Natural killer cell treated with Interleukin-12 subunit alpha and Interleukin-12 subunit beta and Interleukin-15 and Interleukin-18, amount 100 ng/mL, for 72 hours (primary cell): Measurements from ENCODE around the gene ZNF605. TPM values are rescaled to one million over a fixed set of nuclear protein-coding genes. Genes with fewer than 3 reads are reported as not detected.
"Not testable (repeated sequence)": the region's sequence is repeated elsewhere in the genome, so short reads cannot be mapped to it uniquely, and the experiment has no call there.

Source experiments
- ATAC-seq, 2 donors: fragments of 150-1000 bp; cut with Tn5 transposase in 1 of 2; sonication (Bioruptor Pico), chemical (Tn5 transposase) in 1 of 2; 2 replicates each; pipeline ENCODE4 v1.10.0; 2021
- DNase-seq: peaks from one replicate; pipeline ENCODE4 v3.0.0; 2022; ENCODE audit warnings: low spot score
- H3K27ac Mint-ChIP-seq, 2 donors: 1 replicate in 1 of 2; 2 replicates in 1 of 2; pipeline ENCODE4 v1.8.0; 2022; ENCODE audit warnings: mixed read lengths in 2 of 2, mild to moderate bottlenecking in 1 of 2, moderate library complexity in 1 of 2
- H3K27me3 Mint-ChIP-seq, 2 donors: 1 replicate in 1 of 2; 2 replicates in 1 of 2; pipeline ENCODE4 v1.8.0; 2022; ENCODE audit warnings: mixed read lengths in 2 of 2
- H3K36me3 Mint-ChIP-seq: one replicate; pipeline ENCODE4 v1.8.0; 2022; ENCODE audit warnings: mixed read lengths
- H3K4me1 Mint-ChIP-seq, 2 donors: 1 replicate in 1 of 2; 2 replicates in 1 of 2; pipeline ENCODE4 v1.8.0; 2022; ENCODE audit warnings: low read depth in 2 of 2, mixed read lengths in 2 of 2, mild to moderate bottlenecking in 1 of 2
- H3K4me3 Mint-ChIP-seq: one replicate; pipeline ENCODE4 v1.8.0; 2022; ENCODE audit warnings: mixed read lengths
- H3K9me3 Mint-ChIP-seq: 2 replicates; pipeline ENCODE4 v1.8.0; 2022; ENCODE audit warnings: mixed read lengths
- total RNA-seq, 2 donors: library from RNA; stranded (reverse); gene quantifications; one replicate each; pipeline ENCODE4 v1.2.3, GENCODE V29; 2022

The ZNF605 gene
- total RNA-seq, result 1 to 10 TPM; 6.7 to 7.5 TPM

- peaks cover 20 to 21% of the 10 kb centered on the region in 2 donors for H3K4me1 Mint-ChIP-seq
- peak within 1 kb of the TSS; percentile 80 to 88 for H3K27ac Mint-ChIP-seq
These were observed at the start of gene ZNF605 for GRCh38 chr12:132956011-132956788. Gene ZNF605 (minus strand): TSS chr12:132956306. CDS start chr12:132945635, 10,671 bp downstream.

GRCh38 chr12:132998741-132999140 lies 42.6 kb upstream of the ZNF605 start:
- H3K36me3 Mint-ChIP-seq, result peaks cover 61% of the 10 kb centered on the region
- peaks cover 18% of the 10 kb centered on the region for H3K9me3 Mint-ChIP-seq

More at GRCh38 chr12:132956011-132956788, at the start of gene ZNF605:
- peaks cover 11% of the 10 kb centered on the region for H3K36me3 Mint-ChIP-seq
- DNase-seq (peak; percentile 90), ATAC-seq (peak; percentile 95 to 97)
- H3K9me3 Mint-ChIP-seq, result peaks cover 9% of the 10 kb centered on the region
- no peaks in the 10 kb centered on the region for H3K27me3 Mint-ChIP-seq
- peak within 1 kb of the TSS; percentile 97 for H3K4me3 Mint-ChIP-seq

GRCh38 chr12:132986885-132987225 lies 30.7 kb upstream of the ZNF605 start:
- no peak for DNase-seq
- H3K9me3 Mint-ChIP-seq, result peaks cover 4% of the 10 kb centered on the region
- H3K27me3 Mint-ChIP-seq, result peaks cover 3 to 7% of the 10 kb centered on the region in 2 donors
- H3K4me1 Mint-ChIP-seq, result peaks cover 28 to 31% of the 10 kb centered on the region in 2 donors
- peak overlapping the region; percentile 92 to 94 for H3K27ac Mint-ChIP-seq
- H3K4me3 Mint-ChIP-seq, result peak overlapping the region; percentile 83
- peaks cover 46% of the 10 kb centered on the region for H3K36me3 Mint-ChIP-seq
- ATAC-seq, result no peak

More at GRCh38 chr12:132998741-132999140, 42.6 kb upstream of the ZNF605 start:
- no peaks in the 10 kb centered on the region for H3K27me3 Mint-ChIP-seq
- DNase-seq, result no peak
- ATAC-seq, result no peak
- no peak overlapping the region for H3K27ac Mint-ChIP-seq
- H3K4me1 Mint-ChIP-seq, result peaks cover 8 to 26% of the 10 kb centered on the region in 2 donors
- no peak overlapping the region for H3K4me3 Mint-ChIP-seq

DNA sequence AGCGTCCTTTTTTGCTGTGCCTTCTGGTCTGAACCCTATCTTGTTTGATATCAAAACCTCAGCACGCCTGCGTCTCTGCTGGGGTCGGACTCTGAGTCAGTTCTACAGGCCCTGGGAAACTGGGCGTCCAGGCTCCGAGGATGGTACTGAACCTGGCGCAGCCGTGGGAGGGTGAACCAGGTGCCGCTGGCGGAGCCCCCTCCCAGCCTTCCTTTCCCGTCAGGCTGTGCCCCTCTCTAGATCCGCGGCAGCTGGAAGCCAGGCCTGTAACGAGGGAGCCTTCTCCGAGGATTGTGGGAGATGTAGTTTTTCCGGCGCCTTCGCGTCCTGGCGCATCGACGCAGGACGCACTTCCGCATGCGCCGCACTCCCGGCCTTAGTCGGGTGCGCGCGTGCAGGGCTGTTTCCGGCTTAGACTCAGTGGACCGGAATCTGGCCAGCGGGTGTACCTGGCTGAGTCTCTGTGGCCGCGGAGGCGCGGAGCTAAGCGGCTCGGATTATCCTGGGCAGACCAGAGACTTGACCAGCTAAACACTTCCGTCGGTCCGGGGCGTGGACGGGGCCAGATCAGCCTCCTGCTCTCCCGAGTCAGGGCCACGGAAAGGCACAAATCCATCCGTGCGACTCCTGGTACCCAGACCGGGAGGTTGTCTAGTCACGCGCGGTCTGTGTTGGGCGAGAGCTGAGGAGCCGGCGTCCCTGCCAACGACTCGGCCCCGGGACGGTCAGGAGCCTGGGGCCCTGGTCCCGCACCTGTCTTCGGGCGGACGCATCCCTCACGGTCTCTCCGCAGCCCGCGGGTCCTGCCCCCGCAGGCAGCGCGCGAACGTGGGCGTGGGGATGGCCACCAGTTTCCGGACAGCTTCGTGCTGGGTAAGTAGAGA lies 30.1 kb upstream of the ZNF605 start, which contains the start of gene ZNF26:
Gene ZNF26, plus strand, starts transcription at position 367 of the 884 bp plus-strand sequence. Its CDS starts 474 bp downstream, at position 841.
- ATAC-seq (peak; percentile 98 to 99), DNase-seq (peak; percentile 87)
- H3K4me1 Mint-ChIP-seq, result peaks cover 28 to 31% of the 10 kb centered on the region in 2 donors
- peak within 1 kb of the TSS; percentile 92 to 94 for H3K27ac Mint-ChIP-seq
- H3K27me3 Mint-ChIP-seq, result peaks cover 6 to 7% of the 10 kb centered on the region in 2 donors
- peaks cover 4% of the 10 kb centered on the region for H3K9me3 Mint-ChIP-seq
- H3K4me3 Mint-ChIP-seq, result peak within 1 kb of the TSS; percentile 83
- peaks cover 46% of the 10 kb centered on the region for H3K36me3 Mint-ChIP-seq

- Mint-ChIP-seq H3K9me3 (peaks cover 13% of the 10 kb centered on the region), H3K36me3 (peaks cover 38% of the 10 kb centered on the region), H3K27me3 (peaks cover 22 to 28% of the 10 kb centered on the region in 2 donors)
- H3K27ac Mint-ChIP-seq, DNase-seq, H3K4me1 Mint-ChIP-seq, ATAC-seq, H3K4me3 Mint-ChIP-seq: not testable (repeated sequence)
These were observed 20.8 kb upstream of the ZNF605 start for GRCh38 chr12:132976870-132977269.

GRCh38 chr12:132972374-132972773 lies 16.3 kb upstream of the ZNF605 start:
- Mint-ChIP-seq H3K36me3 (peaks cover 31% of the 10 kb centered on the region), H3K4me3 (no peak overlapping the region), H3K9me3 (peaks cover 13% of the 10 kb centered on the region), H3K4me1 (no peaks in the 10 kb centered on the region), H3K27me3 (peaks cover 10 to 21% of the 10 kb centered on the region in 2 donors), H3K27ac (no peak overlapping the region)
- ATAC-seq, result no peak
- no peak for DNase-seq

DNA sequence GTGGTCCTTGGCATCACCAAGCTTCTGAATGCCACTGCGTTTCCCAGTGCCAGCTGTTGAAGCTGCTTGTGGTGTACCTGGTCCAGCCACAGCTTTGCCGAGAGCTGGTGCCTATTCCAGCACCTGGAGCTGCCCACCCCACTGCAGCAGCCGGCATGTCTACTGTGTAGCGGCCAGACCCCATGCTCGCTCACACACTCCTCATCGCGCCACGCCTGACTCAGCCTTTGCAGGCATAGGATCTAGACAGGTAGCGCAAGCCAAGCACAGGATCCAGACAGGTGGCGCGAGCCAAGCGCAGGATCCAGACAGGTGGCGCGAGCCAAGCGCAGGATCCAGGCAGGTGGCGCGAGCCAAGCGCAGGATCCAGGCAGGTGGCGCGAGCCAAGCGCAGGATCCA lies 11.6 kb upstream of the ZNF605 start:
- no peaks in the 10 kb centered on the region for H3K4me1 Mint-ChIP-seq
- H3K4me3 Mint-ChIP-seq, result no peak overlapping the region
- H3K27ac Mint-ChIP-seq, result no peak overlapping the region
- ATAC-seq, result no peak
- no peak for DNase-seq
- H3K36me3 Mint-ChIP-seq, result peaks cover 18% of the 10 kb centered on the region
- H3K27me3 Mint-ChIP-seq, result peaks cover 2 to 3% of the 10 kb centered on the region in 2 donors
- H3K9me3 Mint-ChIP-seq, result peaks cover 3% of the 10 kb centered on the region

DNA sequence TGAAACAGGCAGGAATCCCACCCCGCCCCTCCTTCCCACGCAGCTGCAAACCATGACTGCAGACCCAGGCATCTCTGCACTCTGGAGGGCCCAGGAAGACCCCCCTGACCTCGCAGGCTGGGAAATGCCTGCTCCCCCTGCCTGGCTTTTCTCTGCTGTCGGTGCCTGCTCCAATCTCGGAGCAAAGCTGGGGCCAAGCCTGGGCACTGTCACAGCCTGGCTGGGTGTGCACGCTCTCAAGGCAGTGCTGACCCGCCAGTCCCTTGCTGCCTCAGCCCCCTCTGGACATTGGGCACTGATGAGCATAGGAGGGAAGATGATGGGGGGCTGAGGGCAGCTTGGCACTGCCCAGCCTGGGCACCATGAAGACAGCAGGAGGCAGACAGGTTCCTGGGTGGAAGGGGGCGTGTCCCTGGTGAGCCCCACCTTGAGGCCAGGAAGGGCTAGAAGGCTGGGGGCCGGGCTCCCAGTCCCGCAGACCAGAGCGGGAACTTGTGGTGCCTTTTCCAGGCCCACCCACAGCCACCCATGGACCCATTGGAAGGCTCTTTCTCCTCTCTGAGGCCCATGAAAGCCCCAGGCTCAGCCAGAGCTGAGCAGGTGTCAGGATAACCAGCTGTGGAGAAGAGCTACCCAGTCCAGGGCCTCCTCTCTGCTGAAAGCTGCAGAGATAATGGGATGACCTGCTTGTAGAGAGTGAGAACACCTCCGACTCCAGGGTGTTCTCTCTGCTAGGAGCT lies 10.7 kb upstream of the ZNF605 start:
- no peak for DNase-seq
- Mint-ChIP-seq H3K4me3 (no peak overlapping the region), H3K4me1 (no peaks in the 10 kb centered on the region), H3K27me3 (no peaks in the 10 kb centered on the region), H3K27ac (no peak overlapping the region), H3K36me3 (peaks cover 10% of the 10 kb centered on the region), H3K9me3 (no peaks in the 10 kb centered on the region)
- no peak for ATAC-seq

DNA sequence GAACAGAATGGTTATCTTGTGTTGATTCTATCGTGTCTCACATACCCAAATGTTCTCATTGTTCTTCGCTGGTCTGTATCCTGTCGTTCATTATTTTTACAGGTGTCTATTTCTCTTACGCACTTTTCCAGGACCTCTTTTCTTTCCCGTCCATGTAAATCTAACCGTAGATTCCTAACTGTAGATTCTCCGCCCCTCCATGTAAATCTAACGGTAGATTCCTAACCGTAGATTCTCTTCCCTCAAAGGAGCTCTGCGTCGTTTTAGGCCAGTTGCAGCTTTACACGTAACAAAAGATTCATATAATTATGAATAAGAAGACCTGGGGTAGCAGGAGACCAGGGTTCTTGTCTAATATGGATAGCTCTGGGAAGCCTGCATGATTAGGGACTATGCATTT lies 9.7 kb upstream of the ZNF605 start:
- Mint-ChIP-seq H3K4me3 (no peak overlapping the region), H3K27me3 (no peaks in the 10 kb centered on the region), H3K9me3 (no peaks in the 10 kb centered on the region), H3K27ac (no peak overlapping the region), H3K36me3 (peaks cover 10% of the 10 kb centered on the region), H3K4me1 (no peaks in the 10 kb centered on the region)
- no peak for DNase-seq
- no peak for ATAC-seq

DNA sequence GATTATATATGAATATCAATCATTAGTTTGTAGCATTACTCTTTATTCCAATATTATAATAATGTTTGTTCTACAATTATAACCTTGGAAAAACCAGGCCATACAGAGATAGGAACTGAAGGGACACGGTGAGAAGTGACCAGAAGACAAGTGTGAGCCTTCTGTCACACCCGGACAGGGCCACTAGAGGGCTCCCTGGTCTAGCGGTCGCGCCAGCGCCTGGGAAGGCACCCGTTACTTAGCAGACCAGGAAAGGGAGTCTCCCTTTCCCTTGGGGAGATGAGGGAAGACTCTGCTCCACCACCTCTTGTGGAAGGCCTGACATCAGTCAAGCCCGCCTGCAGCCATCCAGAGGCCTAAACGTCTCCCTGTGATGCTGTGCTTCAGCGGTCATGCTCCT lies 7.8 kb upstream of the ZNF605 start:
- not testable (repeated sequence) for ATAC-seq

GRCh38 chr12:132961790-132962189 lies 5.7 kb upstream of the ZNF605 start:
- not testable (repeated sequence) for DNase-seq, H3K4me1 Mint-ChIP-seq, H3K9me3 Mint-ChIP-seq, ATAC-seq, H3K4me3 Mint-ChIP-seq, H3K27ac Mint-ChIP-seq, H3K27me3 Mint-ChIP-seq
- peaks cover 11% of the 10 kb centered on the region for H3K36me3 Mint-ChIP-seq

More for the DNA sequence above, 7.8 kb upstream of the ZNF605 start:
- H3K9me3 Mint-ChIP-seq, H3K4me3 Mint-ChIP-seq, H3K4me1 Mint-ChIP-seq, H3K27ac Mint-ChIP-seq, DNase-seq, H3K27me3 Mint-ChIP-seq, H3K36me3 Mint-ChIP-seq: not testable (repeated sequence)

DNA sequence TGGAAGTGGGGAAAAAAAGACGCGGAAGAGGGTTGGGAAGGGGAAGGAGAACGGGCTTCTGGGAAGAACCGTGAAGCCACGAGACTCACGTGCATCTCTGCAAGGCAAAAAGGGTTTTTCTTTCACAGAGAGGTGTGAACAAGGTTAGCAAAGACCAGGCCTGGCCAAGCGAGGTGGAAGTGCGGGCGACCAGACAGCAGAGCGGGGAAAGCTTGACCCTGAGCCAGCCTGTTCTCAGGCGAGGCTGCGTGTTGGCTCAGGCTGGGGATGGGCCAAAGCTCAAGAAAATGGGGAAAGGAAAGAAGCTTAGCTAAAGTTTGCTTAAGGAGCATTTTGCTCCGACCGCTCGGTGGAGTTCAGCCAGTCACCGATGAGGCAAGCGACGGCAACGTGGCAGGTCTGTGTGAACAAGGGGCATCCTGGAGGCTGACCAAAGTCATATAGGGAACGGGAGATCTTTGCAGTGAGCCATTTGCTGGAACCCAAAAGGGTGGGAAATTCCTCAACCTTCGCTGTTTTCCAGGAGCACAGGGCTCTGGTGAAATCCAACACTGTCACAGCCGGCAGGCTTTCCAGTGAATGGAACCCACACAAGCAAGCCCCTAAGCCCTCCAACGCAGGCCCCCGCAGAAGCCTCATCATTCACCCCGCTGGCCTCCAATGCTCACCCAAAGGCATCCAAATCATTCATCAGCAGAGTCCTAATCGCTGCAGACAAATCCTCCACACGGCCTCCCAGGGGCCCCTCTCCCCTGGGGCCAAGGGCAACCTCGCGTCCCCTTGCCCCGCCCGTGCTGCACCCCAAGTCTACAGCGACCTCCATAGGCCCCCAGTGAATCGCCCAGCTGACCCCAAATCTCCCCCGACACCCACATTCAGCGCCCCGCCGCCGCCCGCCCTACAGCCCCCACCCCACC lies 754 bp downstream of the ZNF605 start:
- Mint-ChIP-seq H3K27me3 (no peaks in the 10 kb centered on the region), H3K9me3 (peaks cover 9% of the 10 kb centered on the region), H3K27ac (peak overlapping the region; percentile 80 to 88), H3K4me1 (peaks cover 20 to 21% of the 10 kb centered on the region in 2 donors), H3K36me3 (peaks cover 11% of the 10 kb centered on the region), H3K4me3 (peak overlapping the region; percentile 97)
- DNase-seq, result no peak
- ATAC-seq, result peak in 1 of 2 donors; percentile 51
